ENCODE results near the gene PDXDC1. TPM values are rescaled to one million over a fixed set of nuclear protein-coding genes. Genes with fewer than 3 reads are reported as not detected.
"Not testable (repeated sequence)": the region's sequence is repeated elsewhere in the genome, so short reads cannot be mapped to it uniquely, and the experiment has no call there.

The PDXDC1 gene
- total and polyA plus RNA-seq, 2 donors, result 29.4 to 30.9 TPM

DNA sequence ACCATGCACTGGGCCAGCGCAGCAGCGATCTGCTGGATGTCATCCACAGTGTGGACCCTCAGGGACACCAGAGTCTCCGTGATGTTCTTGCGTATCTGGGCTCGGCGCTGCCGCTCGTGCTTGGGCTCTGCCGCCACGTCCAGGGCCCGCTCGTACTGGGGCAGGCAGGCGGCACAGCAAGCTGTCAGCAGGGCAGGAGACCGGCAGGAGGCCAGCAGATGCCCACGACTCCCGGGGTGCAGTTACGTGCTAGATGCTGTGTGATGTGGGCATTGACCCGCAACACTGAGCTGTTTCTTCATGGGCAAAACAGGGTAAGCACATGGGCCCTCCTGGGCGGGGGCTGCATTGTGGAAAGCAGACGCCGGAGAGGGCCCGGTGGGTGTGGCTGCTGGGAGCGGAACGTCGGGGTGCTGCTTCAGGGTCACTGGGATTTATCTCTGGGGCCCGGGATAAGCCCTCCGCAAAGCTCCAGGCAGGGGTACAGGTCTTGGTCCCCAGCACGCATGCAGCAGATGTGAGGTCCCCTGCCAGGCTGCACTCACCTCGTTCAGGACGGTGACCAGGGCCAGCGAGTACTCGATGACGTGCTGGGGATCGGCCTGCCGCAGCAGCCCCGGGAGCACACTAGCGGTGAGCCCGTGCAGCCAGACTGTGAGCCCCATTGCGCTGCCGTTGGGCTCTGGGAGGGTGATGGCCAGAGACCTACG lies 158.0 kb downstream of the PDXDC1 start:
- peaks cover 0 to 11% of the 10 kb centered on the region in 2 donors for H3K36me3 ChIP-seq (ENCODE audit: control insufficient read depth in 2 of 2, insufficient read depth in 2 of 2, low read length in 1 of 2)
- DNase-seq (ENCODE audit: low read depth in 6 of 9, low spot score in 9 of 9); H3K27ac ChIP-seq (ENCODE audit: low read depth in 1 of 2, low read length in 1 of 2); H3K27me3 ChIP-seq (ENCODE audit: control insufficient read depth in 2 of 2, insufficient read depth in 1 of 2, low read length in 1 of 2); H3K4me3 ChIP-seq (ENCODE audit: low read length in 2 of 2); H3K4me1 ChIP-seq (ENCODE audit: control insufficient read depth in 2 of 2, insufficient read depth in 2 of 2, low read length in 2 of 2); H3K9me3 ChIP-seq (ENCODE audit: control insufficient read depth in 2 of 2, insufficient read depth in 1 of 2, low read length in 1 of 2): not testable (repeated sequence)
- 99% methylated on average over 31 of the region's 41 CpGs for WGBS

DNA sequence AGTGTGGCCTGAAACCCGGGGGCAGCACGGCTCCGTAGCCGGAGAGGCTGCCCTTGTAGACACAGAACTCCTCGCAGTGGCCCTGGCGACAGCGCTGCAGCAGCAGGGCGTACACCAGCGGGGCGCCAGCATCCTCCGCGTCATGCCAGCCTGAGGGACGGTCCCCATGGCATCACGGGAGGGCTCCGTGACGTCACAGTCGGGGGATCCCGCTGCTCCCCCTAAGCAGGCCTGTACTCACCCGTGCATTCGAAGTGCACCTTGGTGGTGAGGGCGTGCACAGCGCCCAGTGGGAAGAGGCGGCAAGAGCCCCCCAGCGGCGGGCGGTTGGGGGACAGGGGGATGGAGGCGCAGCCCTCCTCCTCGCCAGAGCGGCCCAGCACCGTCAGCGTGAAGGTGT lies 158.7 kb downstream of the PDXDC1 start:
- H3K4me1 ChIP-seq (ENCODE audit: control insufficient read depth in 2 of 2, insufficient read depth in 2 of 2, low read length in 2 of 2); H3K4me3 ChIP-seq (ENCODE audit: low read length in 2 of 2); DNase-seq (ENCODE audit: low read depth in 6 of 9, low spot score in 9 of 9): not testable (repeated sequence)

DNA sequence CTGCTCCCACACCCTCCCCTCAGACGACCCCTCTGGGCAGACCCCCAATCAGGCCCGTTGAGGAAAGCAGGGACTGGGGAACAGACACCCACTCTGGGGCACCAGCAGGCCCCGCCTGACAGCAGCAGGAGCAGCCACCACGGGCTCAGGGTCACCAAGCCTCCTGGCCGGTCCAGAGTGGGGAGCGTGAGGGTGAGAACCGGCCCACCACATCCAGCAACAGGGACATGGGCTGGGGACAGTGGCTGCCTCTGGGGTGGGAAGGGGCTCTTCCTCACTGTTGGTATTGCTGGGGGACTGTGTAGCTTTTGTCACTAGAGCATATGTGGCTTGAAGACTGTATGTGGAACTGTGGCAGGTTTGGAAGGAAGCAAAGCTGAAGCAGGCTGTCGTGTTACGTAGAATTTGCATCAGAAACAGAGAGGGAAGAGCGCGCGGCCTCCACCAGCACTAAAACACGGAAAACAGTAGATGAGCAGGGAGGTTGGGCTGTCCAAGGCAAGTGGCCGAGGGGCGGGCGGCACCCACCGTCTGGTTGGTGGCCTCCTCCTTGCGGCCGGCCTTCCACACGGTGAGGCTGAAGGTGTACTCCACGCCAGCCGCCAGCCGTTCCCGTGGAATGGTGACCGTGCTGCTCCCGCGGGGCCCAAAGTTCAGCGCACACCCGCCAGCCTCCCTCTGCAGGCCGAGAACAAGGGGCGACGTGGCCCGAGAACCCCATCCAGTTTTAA lies 160.1 kb downstream of the PDXDC1 start:
- not testable (repeated sequence) for H3K4me3 ChIP-seq (ENCODE audit: low read length in 2 of 2); H3K36me3 ChIP-seq (ENCODE audit: control insufficient read depth in 2 of 2, insufficient read depth in 2 of 2, low read length in 1 of 2); H3K27me3 ChIP-seq (ENCODE audit: control insufficient read depth in 2 of 2, insufficient read depth in 1 of 2, low read length in 1 of 2); H3K4me1 ChIP-seq (ENCODE audit: control insufficient read depth in 2 of 2, insufficient read depth in 2 of 2, low read length in 2 of 2); H3K27ac ChIP-seq (ENCODE audit: low read depth in 1 of 2, low read length in 1 of 2); DNase-seq (ENCODE audit: low read depth in 6 of 9, low spot score in 9 of 9); H3K9me3 ChIP-seq (ENCODE audit: control insufficient read depth in 2 of 2, insufficient read depth in 1 of 2, low read length in 1 of 2)
- WGBS, result 95% methylated on average over 26 of the region's 33 CpGs

More for the DNA sequence above, 158.7 kb downstream of the PDXDC1 start:
- not testable (repeated sequence) for H3K36me3 ChIP-seq (ENCODE audit: control insufficient read depth in 2 of 2, insufficient read depth in 2 of 2, low read length in 1 of 2); H3K9me3 ChIP-seq (ENCODE audit: control insufficient read depth in 2 of 2, insufficient read depth in 1 of 2, low read length in 1 of 2); H3K27me3 ChIP-seq (ENCODE audit: control insufficient read depth in 2 of 2, insufficient read depth in 1 of 2, low read length in 1 of 2); H3K27ac ChIP-seq (ENCODE audit: low read depth in 1 of 2, low read length in 1 of 2)
- 98% methylated on average over 18 of the region's 31 CpGs for WGBS

DNA sequence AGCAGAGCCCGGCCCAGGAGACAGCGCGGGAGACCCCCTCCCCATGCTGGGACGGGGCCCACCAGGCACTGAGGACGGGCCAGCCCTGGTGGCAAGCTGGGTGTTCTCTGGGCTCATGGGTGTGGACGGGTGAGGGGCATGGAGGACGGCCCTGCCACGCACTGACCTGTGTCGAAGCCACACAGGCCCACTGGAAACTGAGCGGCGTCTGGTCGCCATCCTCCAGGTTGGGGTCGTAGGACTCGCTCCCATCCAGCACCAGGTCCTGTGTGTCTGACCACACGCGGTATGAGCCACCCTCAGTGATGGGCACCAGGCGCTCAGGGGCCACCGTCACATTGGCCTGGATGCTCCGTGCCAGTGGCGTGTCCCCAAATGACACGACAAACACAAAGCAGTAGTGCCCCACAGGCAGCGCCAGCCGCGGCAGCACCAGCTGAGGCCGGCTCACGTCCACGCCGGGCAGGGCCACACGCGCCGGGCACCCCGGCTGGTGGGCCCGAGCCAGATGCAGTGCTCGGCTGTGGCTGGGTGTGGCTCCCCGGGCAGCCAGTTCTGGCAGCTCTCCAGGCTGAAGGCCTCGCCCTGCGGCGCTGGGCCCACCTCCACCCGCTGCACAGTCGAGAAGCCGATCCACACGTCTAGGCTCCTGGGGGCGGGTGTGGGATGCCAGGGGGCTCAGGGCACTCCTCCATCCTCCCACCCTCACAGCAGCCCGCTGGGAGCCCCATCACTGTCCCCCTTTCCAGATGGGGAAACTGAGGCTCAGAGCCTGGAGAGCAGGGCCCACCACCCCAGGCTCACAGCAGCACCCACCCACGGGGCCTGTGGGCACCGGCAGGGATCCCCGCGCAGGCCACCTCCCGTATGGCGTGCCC lies 160.9 kb downstream of the PDXDC1 start:
- not testable (repeated sequence) for H3K9me3 ChIP-seq (ENCODE audit: control insufficient read depth in 2 of 2, insufficient read depth in 1 of 2, low read length in 1 of 2); DNase-seq (ENCODE audit: low read depth in 6 of 9, low spot score in 9 of 9); H3K4me3 ChIP-seq (ENCODE audit: low read length in 2 of 2); H3K27me3 ChIP-seq (ENCODE audit: control insufficient read depth in 2 of 2, insufficient read depth in 1 of 2, low read length in 1 of 2); H3K27ac ChIP-seq (ENCODE audit: low read depth in 1 of 2, low read length in 1 of 2); H3K36me3 ChIP-seq (ENCODE audit: control insufficient read depth in 2 of 2, insufficient read depth in 2 of 2, low read length in 1 of 2); H3K4me1 ChIP-seq (ENCODE audit: control insufficient read depth in 2 of 2, insufficient read depth in 2 of 2, low read length in 2 of 2)
- 96% methylated on average over 43 of the region's 50 CpGs for WGBS

DNA sequence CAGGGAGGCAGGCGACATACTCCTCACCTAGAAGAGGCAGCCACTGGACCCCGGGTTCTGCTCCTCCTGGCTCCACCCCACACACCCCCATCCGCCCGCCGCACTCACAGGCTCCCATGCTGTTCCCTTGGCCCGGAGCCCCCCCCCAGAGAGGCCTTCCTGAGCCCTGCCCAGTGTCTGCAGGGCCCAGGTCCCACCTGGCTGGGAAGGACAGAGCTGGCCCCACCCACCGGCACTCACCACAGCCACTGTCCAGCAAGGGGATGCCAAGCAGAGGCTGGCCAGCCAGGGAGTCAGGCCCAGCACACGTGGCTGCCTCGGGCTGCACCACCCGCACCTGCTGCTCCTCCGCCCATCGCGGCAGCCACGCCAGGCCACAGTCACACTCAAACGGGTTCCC lies 162.7 kb downstream of the PDXDC1 start:
- WGBS, result 94% methylated on average over 9 of the region's 15 CpGs
- not testable (repeated sequence) for H3K27ac ChIP-seq (ENCODE audit: low read depth in 1 of 2, low read length in 1 of 2); DNase-seq (ENCODE audit: low read depth in 6 of 9, low spot score in 9 of 9)

DNA sequence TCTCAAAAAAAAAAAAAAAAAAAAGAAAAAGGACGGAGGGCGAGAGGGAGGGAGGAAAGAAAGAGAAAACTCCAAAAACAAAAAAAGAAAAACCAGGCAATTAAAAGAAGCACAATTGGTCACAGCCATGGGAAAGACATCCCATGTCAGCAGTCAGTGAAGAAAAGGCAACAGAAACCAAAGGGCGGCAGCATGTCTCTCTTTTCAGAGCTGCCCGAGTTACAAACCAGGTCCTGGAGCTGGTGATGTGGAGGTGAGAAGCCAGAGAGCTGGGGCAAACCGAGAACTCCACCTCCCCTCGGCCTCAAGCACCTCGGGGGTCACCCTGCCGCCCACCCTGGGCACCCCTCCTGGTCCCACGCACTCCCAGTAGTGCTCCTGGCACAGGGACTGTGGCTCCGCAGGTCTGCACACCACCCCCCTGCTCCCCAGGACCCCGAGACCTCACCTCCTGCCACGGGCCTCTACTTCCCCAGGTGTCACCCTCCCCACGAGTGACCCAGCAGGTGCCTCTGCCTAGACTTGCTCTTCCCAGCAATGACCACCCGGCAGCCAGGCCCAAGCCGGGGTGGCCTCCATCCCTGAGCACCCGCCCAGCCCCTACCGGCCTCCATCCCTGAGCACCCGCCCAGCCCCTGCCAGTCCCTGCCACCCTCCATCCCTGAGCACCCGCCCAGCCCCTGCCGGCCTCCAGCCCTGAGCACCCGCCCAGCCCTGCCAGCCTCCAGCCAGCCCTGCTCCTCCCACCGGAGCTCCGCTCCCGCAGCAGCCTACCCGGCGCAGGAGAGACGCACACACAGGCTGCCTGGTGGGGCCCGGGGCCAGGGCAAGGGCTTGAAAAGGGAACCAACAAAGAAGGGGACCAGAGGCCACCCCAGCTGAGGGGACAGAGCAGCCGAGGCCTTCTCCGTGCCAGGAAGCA lies 165.9 kb downstream of the PDXDC1 start:
- not testable (repeated sequence) for DNase-seq (ENCODE audit: low read depth in 6 of 9, low spot score in 9 of 9); H3K4me1 ChIP-seq (ENCODE audit: control insufficient read depth in 2 of 2, insufficient read depth in 2 of 2, low read length in 2 of 2)

More for the DNA sequence above, 162.7 kb downstream of the PDXDC1 start:
- H3K4me1 ChIP-seq (ENCODE audit: control insufficient read depth in 2 of 2, insufficient read depth in 2 of 2, low read length in 2 of 2); H3K27me3 ChIP-seq (ENCODE audit: control insufficient read depth in 2 of 2, insufficient read depth in 1 of 2, low read length in 1 of 2); H3K9me3 ChIP-seq (ENCODE audit: control insufficient read depth in 2 of 2, insufficient read depth in 1 of 2, low read length in 1 of 2); H3K4me3 ChIP-seq (ENCODE audit: low read length in 2 of 2); H3K36me3 ChIP-seq (ENCODE audit: control insufficient read depth in 2 of 2, insufficient read depth in 2 of 2, low read length in 1 of 2): not testable (repeated sequence)

DNA sequence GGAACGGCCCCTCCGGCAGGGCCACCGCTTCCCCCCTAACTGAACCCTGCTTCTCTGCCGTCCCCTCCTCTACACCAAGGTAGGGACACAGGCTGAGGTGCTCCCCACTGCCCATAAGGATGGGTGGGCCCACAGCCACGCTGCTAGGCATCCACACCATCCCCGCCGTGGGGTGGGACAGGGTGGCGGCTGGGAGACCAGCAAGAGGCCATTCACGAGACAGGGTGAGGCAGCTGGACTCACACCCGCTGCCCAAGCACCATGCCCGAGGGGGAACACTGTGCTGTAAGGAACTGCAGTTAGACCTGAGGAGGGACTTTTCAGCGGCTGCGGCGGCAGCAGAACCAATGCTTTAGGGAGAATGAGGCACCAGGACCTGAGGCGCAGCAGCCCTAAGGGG lies 166.8 kb downstream of the PDXDC1 start:
- no peak overlapping the region for H3K4me3 ChIP-seq (ENCODE audit: low read length in 2 of 2)
- DNase-seq (ENCODE audit: low read depth in 6 of 9, low spot score in 9 of 9), result no peak
- no peaks in the 10 kb centered on the region for H3K27me3 ChIP-seq (ENCODE audit: control insufficient read depth in 2 of 2, insufficient read depth in 1 of 2, low read length in 1 of 2)
- peaks cover 0 to 7% of the 10 kb centered on the region in 2 donors for H3K4me1 ChIP-seq (ENCODE audit: control insufficient read depth in 2 of 2, insufficient read depth in 2 of 2, low read length in 2 of 2)
- H3K36me3 ChIP-seq (ENCODE audit: control insufficient read depth in 2 of 2, insufficient read depth in 2 of 2, low read length in 1 of 2), result no peaks in the 10 kb centered on the region
- 96% methylated on average over 15 of the region's 15 CpGs for WGBS
- no peaks in the 10 kb centered on the region for H3K9me3 ChIP-seq (ENCODE audit: control insufficient read depth in 2 of 2, insufficient read depth in 1 of 2, low read length in 1 of 2)
- H3K27ac ChIP-seq (ENCODE audit: low read depth in 1 of 2, low read length in 1 of 2), result no peak overlapping the region

More for the DNA sequence above, 165.9 kb downstream of the PDXDC1 start:
- not testable (repeated sequence) for H3K9me3 ChIP-seq (ENCODE audit: control insufficient read depth in 2 of 2, insufficient read depth in 1 of 2, low read length in 1 of 2); H3K4me3 ChIP-seq (ENCODE audit: low read length in 2 of 2); H3K27me3 ChIP-seq (ENCODE audit: control insufficient read depth in 2 of 2, insufficient read depth in 1 of 2, low read length in 1 of 2); H3K36me3 ChIP-seq (ENCODE audit: control insufficient read depth in 2 of 2, insufficient read depth in 2 of 2, low read length in 1 of 2); H3K27ac ChIP-seq (ENCODE audit: low read depth in 1 of 2, low read length in 1 of 2)
- WGBS, result 87% methylated on average over 30 of the region's 30 CpGs

DNA sequence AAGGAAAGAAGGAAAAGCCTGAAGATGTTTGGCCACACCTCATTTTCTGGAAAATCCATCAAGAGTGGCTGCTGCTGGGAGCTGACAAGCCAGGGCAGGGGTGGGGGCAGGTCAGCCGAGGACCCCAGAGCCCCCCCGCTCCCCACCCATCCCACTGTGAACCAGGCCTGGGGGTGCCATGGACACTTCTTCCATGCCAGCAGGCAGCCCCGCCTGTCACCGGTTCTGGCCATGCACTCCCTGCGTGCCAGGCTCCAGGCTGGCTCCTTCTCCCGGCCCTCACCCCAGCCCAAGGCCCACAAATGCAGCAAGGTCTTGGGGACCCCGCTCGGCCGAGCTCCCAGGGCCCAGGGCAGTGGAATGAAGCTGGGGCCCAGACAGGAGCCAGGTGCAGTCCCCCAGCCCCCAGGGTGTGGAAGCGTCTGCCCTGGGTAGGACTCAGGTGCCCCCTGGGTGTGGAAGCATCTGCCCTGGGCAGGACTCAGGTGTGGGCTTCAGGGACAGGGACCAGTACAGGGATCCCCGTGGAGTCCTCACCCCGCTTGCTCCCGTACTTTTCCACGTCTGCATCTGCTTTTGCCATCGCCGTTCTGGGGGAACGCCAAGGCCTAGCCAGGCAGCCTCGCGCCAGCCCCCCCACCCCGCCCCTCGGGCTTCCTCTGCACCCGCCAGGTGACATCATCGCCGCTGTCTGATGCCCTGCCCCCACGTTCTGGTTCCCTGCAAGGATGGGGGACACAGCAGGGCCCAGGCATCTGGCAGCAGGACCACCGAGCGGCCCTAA lies 167.5 kb downstream of the PDXDC1 start:
- not testable (repeated sequence) for H3K4me1 ChIP-seq (ENCODE audit: control insufficient read depth in 2 of 2, insufficient read depth in 2 of 2, low read length in 2 of 2); H3K4me3 ChIP-seq (ENCODE audit: low read length in 2 of 2); H3K36me3 ChIP-seq (ENCODE audit: control insufficient read depth in 2 of 2, insufficient read depth in 2 of 2, low read length in 1 of 2); H3K9me3 ChIP-seq (ENCODE audit: control insufficient read depth in 2 of 2, insufficient read depth in 1 of 2, low read length in 1 of 2); H3K27ac ChIP-seq (ENCODE audit: low read depth in 1 of 2, low read length in 1 of 2); H3K27me3 ChIP-seq (ENCODE audit: control insufficient read depth in 2 of 2, insufficient read depth in 1 of 2, low read length in 1 of 2); DNase-seq (ENCODE audit: low read depth in 6 of 9, low spot score in 9 of 9)
- 91% methylated on average over 22 of the region's 27 CpGs for WGBS

Measured in thymus (tissue), 11 donors.